HCT116 (cell line): ENCODE data around the gene HYI.

Experiments
- CTCF ChIP-seq, 3 experiments: fragments of 200-600 bp in 1 of 3; sonication (generic) in 1 of 3; IDR thresholded peaks in 2 of 3; conservative IDR thresholded peaks in 1 of 3; 2 replicates each; pipeline ENCODE4 v1.5.1; 2012 to 2017; ENCODE audit warnings: low read depth in 2 of 3, low read length in 2 of 3, antibody characterized with exemption in 1 of 3, borderline replicate concordance in 1 of 3, control low read depth in 1 of 3, mild to moderate bottlenecking in 1 of 3, mixed read lengths in 1 of 3, mixed run types in 1 of 3, moderate library complexity in 1 of 3; ENCODE audit not compliant: insufficient read depth in 1 of 3
- EGR1 ChIP-seq: IDR thresholded peaks from 2 replicates; pipeline ENCODE4 v1.6.1; 2012; ENCODE audit warnings: low read depth
- JUND ChIP-seq: IDR thresholded peaks from 2 replicates; pipeline ENCODE4 v1.6.1; 2012
- POLR2A ChIP-seq: IDR thresholded peaks from 2 replicates; pipeline ENCODE4 v1.7.0; 2011; ENCODE audit warnings: borderline replicate concordance; ENCODE audit not compliant: insufficient read depth, insufficient read length; ENCODE audit errors: extremely low read depth
- POLR2AphosphoS5 ChIP-seq: IDR thresholded peaks from 2 replicates; pipeline ENCODE4 v1.6.1; 2011; ENCODE audit warnings: mild to moderate bottlenecking, low read depth, low read length, moderate library complexity
- SIN3A ChIP-seq: IDR thresholded peaks from 2 replicates; pipeline ENCODE4 v1.6.1; 2012; ENCODE audit warnings: low read depth
- SP1 ChIP-seq: IDR thresholded peaks from 2 replicates; pipeline ENCODE4 v1.6.1; 2012; ENCODE audit warnings: low read depth
- TF ChIP-seq, protein P1 (sequence below): IDR thresholded peaks from 2 replicates; pipeline ENCODE4 v1.6.1; 2012

DNA sequence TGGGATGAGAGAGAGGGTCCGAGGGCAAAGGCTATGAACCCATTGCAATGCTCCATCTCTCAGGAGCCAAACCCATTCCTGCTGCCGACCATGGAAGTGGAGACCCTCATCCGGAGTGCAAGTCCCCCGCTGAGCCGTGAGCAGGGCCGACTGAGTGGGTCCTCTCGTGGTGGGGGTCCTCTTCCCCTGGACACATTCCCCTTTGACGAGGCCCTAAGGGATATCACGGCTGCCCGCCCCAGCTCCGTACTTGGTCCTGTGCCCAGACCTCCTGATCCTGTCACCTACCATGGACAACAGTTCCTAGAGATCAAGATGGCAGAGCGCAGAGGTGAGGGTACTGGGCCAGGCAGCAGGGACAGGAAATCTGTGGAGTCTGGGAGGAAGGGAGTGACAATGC is 11.0 kb downstream of the HYI start:
- TF ChIP-seq CTCF (IDR thresholded peaks at IDR 0.05 in 2 of 3, conservative IDR thresholded peaks at IDR 0.05 in 1 of 3; ENCODE audit: borderline replicate concordance in 1 of 3, insufficient read depth in 1 of 3, low read depth in 2 of 3, low read length in 2 of 3) (no peak), POLR2A (no peak), POLR2AphosphoS5 (no peak), SIN3A (no peak), JUND (no peak), EGR1 (no peak), SP1 (no peak)
- TF ChIP-seq, protein P1, sequence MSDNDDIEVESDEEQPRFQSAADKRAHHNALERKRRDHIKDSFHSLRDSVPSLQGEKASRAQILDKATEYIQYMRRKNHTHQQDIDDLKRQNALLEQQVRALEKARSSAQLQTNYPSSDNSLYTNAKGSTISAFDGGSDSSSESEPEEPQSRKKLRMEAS, result no peak
